HG03108 (cell line): ENCODE results near the gene BRD4.

Experiments used
- ATAC-seq: cut with Tn5 transposase; IDR thresholded peaks from one replicate; pipeline ENCODE4 v1.9.1; 2021; ENCODE audit warnings: moderate library complexity; ENCODE audit not compliant: unreplicated experiment

Gene BRD4

GRCh38 chr19:15268192-15268927 lies 64.0 kb downstream of the BRD4 start:
- no peak for ATAC-seq

GRCh38 chr19:15266683-15267082 lies 65.7 kb downstream of the BRD4 start:
- ATAC-seq = no peak

DNA sequence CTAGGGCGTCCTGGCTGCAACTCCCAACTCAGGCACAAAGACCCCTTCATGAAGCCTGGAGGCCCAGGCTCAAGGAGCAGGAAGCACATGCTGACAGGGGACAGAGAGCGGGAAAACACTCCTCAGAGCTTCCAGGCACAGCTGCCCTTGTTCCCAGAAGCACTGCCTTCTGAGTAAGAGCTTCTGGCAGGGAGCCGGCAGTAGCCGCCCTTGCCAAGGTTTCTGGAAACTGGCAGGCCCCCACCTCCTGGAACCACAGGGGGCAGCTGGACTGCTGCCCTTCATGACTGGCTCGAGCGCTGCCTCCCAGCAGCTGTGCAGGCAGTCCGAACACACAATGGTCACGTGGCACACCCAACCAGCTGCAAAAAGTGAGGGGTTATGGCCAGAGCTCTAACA lies 66.5 kb downstream of the BRD4 start:
- no peak for ATAC-seq

- ATAC-seq = no peak
Measured at GRCh38 chr19:15265214-15265849, 67.0 kb downstream of the BRD4 start.

- ATAC-seq = no peak
Measured at GRCh38 chr19:15264933-15265206, 67.5 kb downstream of the BRD4 start.

- no peak for ATAC-seq
Measured at GRCh38 chr19:15264061-15264932, 68.0 kb downstream of the BRD4 start.

GRCh38 chr19:15263361-15263985 lies 68.9 kb downstream of the BRD4 start:
- ATAC-seq = no peak

- no peak for ATAC-seq
Measured at GRCh38 chr19:15262011-15262410, 70.3 kb downstream of the BRD4 start.

DNA sequence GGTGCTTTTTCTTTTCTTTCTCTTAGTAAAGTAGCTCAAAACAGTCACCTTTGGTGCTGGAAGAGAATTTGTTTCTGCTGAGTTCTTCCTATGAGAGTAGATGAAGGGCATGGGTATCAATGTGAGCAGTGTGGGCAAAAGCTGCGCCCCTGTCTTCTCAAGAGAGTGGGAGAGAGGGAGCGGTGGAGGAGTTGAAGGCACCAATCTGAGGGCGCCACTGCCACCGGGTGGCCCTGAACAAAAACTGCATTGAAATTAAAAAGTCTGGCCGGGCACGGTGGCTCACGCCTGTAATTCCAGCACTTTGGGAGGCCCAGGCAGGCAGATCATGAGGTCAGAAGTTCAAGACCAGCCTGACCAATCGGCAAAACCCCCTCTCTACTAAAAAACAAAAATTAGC lies 71.4 kb downstream of the BRD4 start:
- ATAC-seq = no peak

DNA sequence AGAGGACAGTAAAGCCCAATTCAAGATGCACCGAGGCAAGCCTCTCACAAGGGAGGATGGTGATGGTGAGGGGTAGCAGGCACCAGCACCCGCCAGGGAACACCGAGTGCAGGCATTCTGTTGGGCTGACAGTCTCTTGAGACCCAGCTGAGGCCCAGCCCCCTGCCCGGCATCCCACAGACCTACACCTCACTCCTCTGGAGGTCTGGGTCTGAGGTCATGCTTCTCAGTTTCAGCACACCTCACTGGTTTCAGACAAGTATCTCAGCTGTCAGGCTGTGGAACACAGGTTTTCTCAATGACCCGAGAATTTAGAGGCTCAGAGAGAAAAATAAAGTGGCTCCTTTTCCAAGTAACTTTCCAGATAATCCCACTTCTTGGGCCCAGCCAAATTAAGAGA lies 72.4 kb downstream of the BRD4 start:
- ATAC-seq = no peak

DNA sequence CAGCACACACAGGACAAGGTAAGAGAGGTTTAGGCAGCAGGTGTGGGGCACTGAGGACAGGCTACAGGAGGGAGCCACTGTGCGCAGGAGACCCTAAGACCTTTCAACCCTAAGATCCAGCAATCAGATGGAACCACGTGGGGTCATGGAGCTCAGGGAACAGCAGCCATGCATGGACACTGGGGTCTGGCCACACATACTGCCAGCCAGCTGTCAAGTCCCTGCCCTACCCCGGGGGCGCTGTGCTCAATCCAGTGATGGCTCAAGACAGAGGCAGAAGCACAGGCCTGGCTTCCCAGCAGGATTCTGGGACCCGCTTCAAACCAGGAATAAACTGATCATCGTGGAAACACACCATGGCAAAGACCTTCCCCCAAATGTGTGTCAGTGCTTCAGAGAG lies 74.6 kb downstream of the BRD4 start:
- no peak for ATAC-seq

DNA sequence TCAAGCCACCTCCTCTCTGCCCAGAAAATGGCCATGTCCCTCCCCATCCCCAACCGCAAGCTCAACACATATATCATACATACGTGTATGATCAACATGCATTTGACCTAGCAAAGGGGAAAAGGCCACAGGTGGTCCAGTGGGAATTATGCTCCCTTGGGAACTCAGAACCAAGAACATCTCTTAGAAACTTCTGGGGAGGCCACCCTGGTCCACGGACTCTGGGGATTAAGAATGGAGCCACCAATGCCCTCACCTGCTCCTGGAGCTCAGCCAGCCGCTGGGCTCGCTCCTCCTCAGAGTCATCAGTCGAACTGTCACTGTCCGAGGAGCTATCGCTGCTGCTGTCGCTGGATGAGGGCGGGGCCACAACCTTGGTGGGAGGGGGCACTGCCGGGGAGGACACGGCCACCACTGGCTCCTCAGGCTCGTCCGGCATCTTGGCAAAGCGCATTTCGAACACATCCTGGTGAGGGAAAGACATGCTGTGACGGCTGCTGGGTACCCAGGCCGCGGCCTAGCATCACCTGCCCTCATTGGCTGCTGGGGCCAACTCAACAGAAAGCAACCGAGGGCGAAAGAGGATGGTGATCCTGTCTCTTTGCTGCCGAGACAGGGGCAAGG lies 75.5 kb downstream of the BRD4 start:
- no peak for ATAC-seq

DNA sequence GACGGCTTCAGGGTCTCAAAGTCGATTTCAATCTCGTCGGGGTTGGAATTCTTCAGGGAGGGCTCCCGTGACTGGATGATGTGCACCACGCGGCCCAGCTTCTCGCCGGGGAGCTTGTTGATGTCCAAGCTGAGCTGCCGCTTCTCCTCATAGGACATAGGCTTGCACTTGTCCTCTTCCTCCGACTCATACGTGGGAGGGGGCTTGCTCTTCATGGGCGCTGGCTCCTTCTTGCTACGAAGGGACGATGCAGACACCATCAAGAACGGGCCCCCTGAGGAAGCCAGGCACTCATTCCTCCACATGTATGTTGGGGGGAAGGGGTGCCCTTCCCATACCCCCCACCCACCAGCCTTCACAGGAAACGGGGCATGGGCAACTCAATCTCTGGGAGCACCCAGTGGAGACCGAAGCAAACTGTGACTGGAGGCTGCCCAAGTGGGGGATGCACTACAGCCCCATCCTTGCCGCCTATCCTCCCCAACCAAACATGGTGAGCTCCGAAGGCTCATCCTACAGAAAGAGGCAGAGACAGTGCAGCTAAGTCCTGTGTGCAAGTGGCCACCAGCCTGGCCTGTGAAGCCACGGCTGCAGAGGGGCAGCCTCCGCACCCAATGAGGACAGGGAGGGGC lies 76.9 kb downstream of the BRD4 start:
- ATAC-seq = no peak

DNA sequence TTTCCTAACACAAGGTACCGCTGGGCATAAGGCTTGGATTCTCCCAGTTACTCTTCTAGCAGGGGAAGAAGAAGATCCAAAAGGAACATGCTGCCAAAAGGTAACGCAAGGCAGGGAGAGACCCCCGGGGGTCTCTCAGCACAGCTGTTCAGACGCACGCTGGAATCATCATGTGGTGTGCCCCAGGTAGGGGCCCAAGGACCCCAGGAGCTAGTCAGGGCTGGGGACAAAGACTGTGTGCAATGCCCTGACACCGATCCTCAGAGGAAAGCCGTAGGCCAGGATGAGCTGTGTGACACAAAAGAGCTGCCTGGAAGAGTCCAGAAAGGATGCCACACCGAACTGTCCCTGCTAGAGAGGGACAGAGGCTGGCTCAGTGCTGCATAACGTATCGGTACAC lies 77.8 kb downstream of the BRD4 start:
- no peak for ATAC-seq

DNA sequence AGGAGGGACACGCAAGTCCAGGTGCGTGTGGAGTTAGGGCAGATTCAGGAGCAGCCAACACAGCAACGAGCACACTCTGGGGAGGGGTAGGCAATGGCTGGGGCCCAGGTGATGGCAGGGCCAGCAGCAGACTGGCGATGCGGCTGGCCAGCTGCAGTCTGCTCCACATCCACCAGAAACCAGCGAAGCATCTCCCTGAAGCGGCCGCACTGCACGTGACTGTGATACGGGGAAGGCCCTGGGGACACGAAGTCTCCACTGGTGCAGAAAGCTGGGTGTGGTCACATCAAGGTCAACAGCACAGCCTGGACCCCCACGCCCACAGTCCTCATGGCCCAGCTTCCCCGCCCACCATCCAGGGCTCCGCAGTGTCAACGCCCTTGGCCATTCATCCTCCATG lies 78.8 kb downstream of the BRD4 start:
- ATAC-seq = no peak

DNA sequence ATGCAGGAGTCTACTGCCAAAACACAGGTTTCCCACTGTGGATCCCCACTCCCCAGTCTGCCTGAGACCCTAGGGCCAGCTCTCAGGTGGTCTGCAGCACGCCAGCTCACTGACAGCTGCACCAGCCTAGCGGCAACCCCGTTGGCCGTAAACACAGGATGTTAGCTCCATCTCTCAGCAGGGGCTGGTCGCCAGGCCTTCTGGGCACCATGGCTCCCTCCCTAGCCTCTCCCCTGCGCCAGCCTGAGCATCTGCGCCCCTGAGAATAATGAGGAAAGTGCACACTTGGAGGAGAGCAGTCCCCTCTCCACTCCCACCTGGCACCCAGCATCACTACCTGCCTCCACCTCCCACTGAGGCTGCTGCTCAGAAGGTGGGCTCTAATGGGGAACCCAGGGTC lies 79.3 kb downstream of the BRD4 start:
- ATAC-seq = no peak

- ATAC-seq = no peak
Measured at GRCh38 chr19:15252398-15253018, 79.8 kb downstream of the BRD4 start.

DNA sequence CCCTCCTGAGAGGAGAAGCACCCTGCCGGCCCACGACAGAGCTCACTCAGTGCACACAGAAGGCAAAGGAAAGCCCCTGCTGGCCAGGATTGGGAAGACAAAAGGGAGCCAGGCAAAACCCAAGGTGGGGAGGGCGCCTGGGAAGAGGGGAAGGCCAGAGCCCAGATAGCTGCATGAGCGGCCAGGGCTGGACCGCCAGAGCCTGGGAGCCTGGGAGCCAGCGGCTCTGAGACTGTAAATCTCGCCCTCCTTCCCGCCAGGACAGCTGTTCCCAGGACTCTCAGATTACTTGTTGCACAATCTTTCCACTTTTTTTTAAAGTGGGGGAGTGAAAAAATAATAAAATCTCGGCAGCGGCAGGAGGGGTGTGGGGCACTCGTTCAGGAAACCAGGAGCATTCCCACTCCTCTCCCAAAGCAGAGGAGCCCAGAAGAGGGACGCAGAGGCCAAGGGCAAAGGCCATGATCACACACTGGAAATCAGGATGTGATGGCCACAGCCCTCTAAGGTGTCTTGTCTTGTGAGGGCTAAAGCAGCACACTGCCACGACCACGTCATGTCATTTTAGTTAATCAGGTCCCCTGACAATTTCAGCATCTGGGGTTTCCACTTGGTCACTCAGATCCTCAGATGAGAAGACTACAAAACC lies 80.5 kb downstream of the BRD4 start:
- ATAC-seq = no peak

- no peak for ATAC-seq
Measured at GRCh38 chr19:15251010-15251748, 81.2 kb downstream of the BRD4 start.
